HepG2 (cell line): ENCODE measurements around the gene CDH1. TPM values are rescaled to one million over a fixed set of nuclear protein-coding genes. Genes with fewer than 3 reads are reported as not detected.

Source experiments
- ATAC-seq: fragments of 200-7000 bp; cut with Tn5 transposase; 3 replicates; pipeline ENCODE4 v1.9.1; 2020; ENCODE audit warnings: mild to moderate bottlenecking, moderate library complexity
- BruUV-seq: library from RNA; stranded (reverse); fragments of 400-500 nt; replicated peaks from 2 replicates; lab custom pipeline; 2021; lab: Mats Ljungman, UMichigan
- CTCF ChIA-PET: fragments of 300-600 bp; formaldehyde crosslinking; extraction: SDS; loops from one replicate; lab custom pipeline; 2021; ENCODE audit warnings: low total read pairs, inconsistent platforms, low intra/inter-chr PET ratio; lab: Yijun Ruan, JAX
- POLR2A ChIA-PET: fragments of 350-600 bp; sonication (Branson Sonifier 250); formaldehyde crosslinking; loops from one replicate; lab custom pipeline; 2020; ENCODE audit warnings: antibody characterized with exemption, inconsistent platforms; lab: Yijun Ruan, JAX
- DNase-seq: peaks from one replicate; pipeline ENCODE4 v3.0.0-alpha.2; 2015; ENCODE audit warnings: low spot score
- FAIRE-seq: peaks from 3 replicates; lab custom pipeline; 2011; peaks lifted over from hg19 to GRCh38; lab: Jason Lieb, UNC
- H2AFZ ChIP-seq: one replicate; pipeline ENCODE4 v1.6.1; 2011; ENCODE audit warnings: low read length, inconsistent platforms
- H3K27ac ChIP-seq: fragments of 300-600 bp; 3 replicates; pipeline ENCODE4 v1.8.0; 2011; ENCODE audit warnings: mixed run types, mild to moderate bottlenecking, mixed read lengths, low read length, inconsistent platforms; ENCODE audit not compliant: insufficient read depth; ENCODE audit errors: extremely low read length
- H3K27me3 ChIP-seq, 2 experiments: fragments of 200-600 bp in 1 of 2; 2 replicates in 1 of 2; 3 replicates in 1 of 2; pipeline versions ENCODE4 v1.6.0 to v1.8.0; 2011; ENCODE audit warnings: low read length in 2 of 2, mild to moderate bottlenecking in 2 of 2, moderate library complexity in 2 of 2, inconsistent platforms in 1 of 2; ENCODE audit not compliant: insufficient read depth in 2 of 2, control insufficient read depth in 1 of 2
- H3K36me3 ChIP-seq, 2 experiments: fragments of 200-600 bp in 1 of 2; replicated peaks in 1 of 2; 2 replicates in 1 of 2; 3 replicates in 1 of 2; pipeline versions ENCODE4 v1.5.1 to v1.8.0; 2011; ENCODE audit warnings: low read length in 2 of 2, inconsistent platforms in 1 of 2; ENCODE audit not compliant: insufficient read depth in 2 of 2, control insufficient read depth in 1 of 2
- H3K4me1 ChIP-seq: 2 replicates; pipeline ENCODE4 v1.5.1; 2012; ENCODE audit warnings: low read length, inconsistent platforms; ENCODE audit not compliant: insufficient read depth
- H3K4me2 ChIP-seq: 2 replicates; pipeline ENCODE4 v1.6.0; 2011; ENCODE audit warnings: low read depth, low read length, inconsistent platforms
- H3K4me3 ChIP-seq, 3 experiments: fragments of 200-600 bp in 1 of 3; sonication (generic), shearing (Covaris generic) in 1 of 3; replicated peaks in 1 of 3; 2 replicates each; pipeline ENCODE4 v1.5.1; 2011 to 2016; ENCODE audit warnings: low read length in 3 of 3, inconsistent platforms in 2 of 3, low read depth in 2 of 3, mild to moderate bottlenecking in 2 of 3, control low read depth in 1 of 3, mixed read lengths in 1 of 3; ENCODE audit not compliant: insufficient read depth in 1 of 3
- H3K79me2 ChIP-seq: one replicate; pipeline ENCODE4 v1.6.1; 2011; ENCODE audit warnings: low read length, inconsistent platforms; ENCODE audit not compliant: insufficient read depth
- H3K9ac ChIP-seq: 2 replicates; pipeline ENCODE4 v1.6.0; 2011; ENCODE audit warnings: mild to moderate bottlenecking, low read depth, low read length, inconsistent platforms; ENCODE audit not compliant: insufficient read depth
- H3K9me3 ChIP-seq: 2 replicates; pipeline ENCODE4 v1.5.1; 2012; ENCODE audit warnings: mild to moderate bottlenecking, low read length
- H4K20me1 ChIP-seq: 2 replicates; pipeline ENCODE4 v1.6.0; 2011; ENCODE audit warnings: inconsistent platforms, mild to moderate bottlenecking, low read length, moderate library complexity; ENCODE audit not compliant: insufficient read depth
- BRD4 ChIP-seq: sonication (generic); formaldehyde crosslinking; IDR thresholded peaks from 2 replicates; pipeline ENCODE4 v1.4.0; 2020; ENCODE audit warnings: missing genetic modification reagents
- CENPX ChIP-seq: sonication (generic); formaldehyde crosslinking; IDR thresholded peaks from 2 replicates; pipeline ENCODE4 v1.9.0; 2021; ENCODE audit warnings: mild to moderate bottlenecking, missing genetic modification reagents, moderate library complexity
- HNRNPUL1 ChIP-seq: fragments of 200-400 bp; formaldehyde crosslinking; IDR thresholded peaks from 2 replicates; pipeline ENCODE4 v1.6.1; 2017; ENCODE audit warnings: low read depth, mild to moderate bottlenecking, low read length, moderate library complexity
- HOXA9 ChIP-seq: sonication (generic); formaldehyde crosslinking; IDR thresholded peaks from 2 replicates; pipeline ENCODE4 v1.8.1; 2022; ENCODE audit warnings: missing genetic modification reagents, mild to moderate bottlenecking, moderate library complexity, borderline replicate concordance
- ISL2 ChIP-seq: sonication (generic); formaldehyde crosslinking; IDR thresholded peaks from 2 replicates; pipeline ENCODE4 v1.5.0; 2020; ENCODE audit warnings: missing genetic modification reagents
- MED1 ChIP-seq: sonication (generic); formaldehyde crosslinking; IDR thresholded peaks from 2 replicates; pipeline ENCODE4 v1.4.0; 2020; ENCODE audit warnings: missing genetic modification reagents
- MLX ChIP-seq: IDR thresholded peaks from 2 replicates; pipeline ENCODE4 v1.6.1; 2016
- NR0B2 ChIP-seq: sonication (generic); formaldehyde crosslinking; IDR thresholded peaks from 2 replicates; pipeline ENCODE4 v1.4.0; 2020; ENCODE audit warnings: mild to moderate bottlenecking, missing genetic modification reagents
- PRDM15 ChIP-seq: sonication (generic); formaldehyde crosslinking; IDR thresholded peaks from 2 replicates; pipeline ENCODE4 v1.4.0; 2020; ENCODE audit warnings: missing genetic modification reagents
- THAP8 ChIP-seq: sonication (generic); formaldehyde crosslinking; IDR thresholded peaks from 2 replicates; pipeline ENCODE4 v1.5.1; 2020; ENCODE audit warnings: missing genetic modification reagents, mild to moderate bottlenecking, borderline replicate concordance
- TRAFD1 ChIP-seq: sonication (generic); formaldehyde crosslinking; IDR thresholded peaks from 2 replicates; pipeline ENCODE4 v1.5.1; 2020; ENCODE audit warnings: missing genetic modification reagents, mild to moderate bottlenecking, borderline replicate concordance
- ZHX1 ChIP-seq: sonication (generic); formaldehyde crosslinking; IDR thresholded peaks from 2 replicates; pipeline ENCODE4 v1.8.1; 2022; ENCODE audit warnings: low read depth, mild to moderate bottlenecking, missing genetic modification reagents
- ZNF282 ChIP-seq: fragments of 450-650 bp; IDR thresholded peaks from 2 replicates; pipeline ENCODE4 v1.6.1; 2018; ENCODE audit not compliant: partially characterized antibody
- ZNF501 ChIP-seq: sonication (generic); formaldehyde crosslinking; IDR thresholded peaks from 2 replicates; pipeline ENCODE4 v1.5.1; 2020; ENCODE audit warnings: mild to moderate bottlenecking, moderate library complexity, missing genetic modification reagents
- WGBS: methylation state at CpG from one replicate; pipeline ENCODE4 v1.1.6; 2017; ENCODE audit warnings: low lambda C conversion rate; 5-methylcytosine and 5-hydroxymethylcytosine counted together
- in situ Hi-C: cut with HindIII; loops from 2 replicates; pipeline ENCODE4 v1.10.0; 2017; ENCODE audit warnings: low pct_unique_long_range_greater_than_20kb; ENCODE audit not compliant: extremely low pct_ligation_motif_present
- intact Hi-C: fragments of 100-400 bp; cut with micrococcal nuclease; formaldehyde crosslinking; loops from one replicate; pipeline ENCODE4 v1.10.0; 2022; ENCODE audit not compliant: unreplicated experiment
- polyA plus RNA-seq, 8 experiments: library from polyadenylated mRNA; depleted of rRNA in 3 of 8; stranded (reverse) in 7 of 8; unstranded in 1 of 8; fragments of >200 nt; fragmentation: Illumina TruSeq in 4 of 8; extraction: Trizol in 4 of 8; gene quantifications; 2 replicates each; pipeline versions ENCODE4 v1.2.1 to v1.2.3, GENCODE V29; 2011 to 2016; ENCODE audit warnings: low read depth in 4 of 8, missing spikeins in 1 of 8, mixed read lengths in 1 of 8; ENCODE audit not compliant: insufficient read depth in 1 of 8
- total RNA-seq, 5 experiments: library from RNA; depleted of rRNA; stranded (reverse); fragments of >200 nt; fragmentation: Illumina TruSeq; extraction: Trizol; gene quantifications; 2 replicates each; pipeline ENCODE4 v1.2.3, GENCODE V29; 2016; ENCODE audit warnings: low read depth in 1 of 5

CDH1 gene
- total and polyA plus RNA-seq, 2 of the 13 experiments (the other 11 are each of a cell fraction or from before 2014, with no cell fraction given) = 0.95 to 9.8 TPM

GRCh38 chr16:68848786-68849185 is 111.7 kb downstream of the CDH1 start (continued):
- no peak for TF ChIP-seq TRAFD1 (CRISPR knock-in tag)
- TF ChIP-seq HNRNPUL1 = no peak

- FAIRE-seq (no peak), ATAC-seq (no peak), DNase-seq (no peak)
- Histone ChIP-seq H3K4me1 (peaks cover 11% of the 10 kb centered on the region), H3K79me2 (no peaks in the 10 kb centered on the region), H2AFZ (no peak overlapping the region), H4K20me1 (no peaks in the 10 kb centered on the region), H3K36me3 (no peaks in the 10 kb centered on the region), H3K27me3 (no peaks in the 10 kb centered on the region), H3K4me2 (no peak overlapping the region), H3K9me3 (no peaks in the 10 kb centered on the region), H3K27ac (no peak overlapping the region), H3K9ac (no peak overlapping the region), H3K4me3 (no peak overlapping the region)
- intact Hi-C loops = no loop called here
- in situ Hi-C loops = no loop called here
- CTCF ChIA-PET = no interaction called here
- BruUV-seq = no TSS peak
- POLR2A ChIA-PET = no interaction called here
- 93% methylated on average over 2 of the region's 2 CpGs for WGBS
- no peak for TF ChIP-seq ISL2 (CRISPR knock-in tag)
- TF ChIP-seq PRDM15 = no peak
- TF ChIP-seq CENPX (CRISPR knock-in tag) = no peak
- TF ChIP-seq ZNF501 = no peak
- no peak for TF ChIP-seq MLX
- no peak for TF ChIP-seq HOXA9 (CRISPR knock-in tag)
- no peak for TF ChIP-seq THAP8
- no peak for TF ChIP-seq MED1 (CRISPR knock-in tag)
- no peak for TF ChIP-seq ZHX1 (CRISPR knock-in tag)
- no peak for TF ChIP-seq ZNF282
- no peak for TF ChIP-seq BRD4 (CRISPR knock-in tag)
- TF ChIP-seq NR0B2 (CRISPR knock-in tag) = no peak
Measured at GRCh38 chr16:68850481-68850880, 113.4 kb downstream of the CDH1 start.
